Measurements from ENCODE around the gene NIN.

NIN gene

DNA sequence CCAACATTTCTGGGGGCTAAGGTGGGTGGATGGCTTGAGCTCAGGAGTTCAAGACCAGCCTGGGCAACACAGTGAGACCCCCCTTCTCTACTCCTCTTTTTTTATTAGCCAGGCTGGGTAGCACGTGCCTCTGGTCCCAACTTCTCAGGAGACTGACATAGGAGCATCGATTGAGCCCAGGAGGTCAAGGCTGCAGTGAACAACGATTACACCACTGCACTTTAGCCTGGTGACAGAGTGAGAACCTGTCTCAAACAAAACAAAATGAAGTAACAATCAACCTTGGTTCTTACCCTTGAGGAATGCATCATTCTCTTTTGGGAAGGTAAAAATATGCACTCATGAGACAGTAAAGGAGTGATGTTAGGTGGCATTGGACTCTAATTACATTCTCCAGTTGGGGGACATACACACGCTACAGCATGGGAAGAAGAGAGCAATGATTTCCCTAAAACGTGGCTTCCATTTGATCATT lies 3.9 kb upstream of the NIN start:
- in situ Hi-C loops (cut with MboI; ENCODE audit: low pct_unique_long_range_greater_than_20kb, low sequenced_read_pairs, unreplicated experiment): no loop called here
- no peak for DNase-seq (ENCODE audit: low spot score)
- TF ChIP-seq, protein P1, sequence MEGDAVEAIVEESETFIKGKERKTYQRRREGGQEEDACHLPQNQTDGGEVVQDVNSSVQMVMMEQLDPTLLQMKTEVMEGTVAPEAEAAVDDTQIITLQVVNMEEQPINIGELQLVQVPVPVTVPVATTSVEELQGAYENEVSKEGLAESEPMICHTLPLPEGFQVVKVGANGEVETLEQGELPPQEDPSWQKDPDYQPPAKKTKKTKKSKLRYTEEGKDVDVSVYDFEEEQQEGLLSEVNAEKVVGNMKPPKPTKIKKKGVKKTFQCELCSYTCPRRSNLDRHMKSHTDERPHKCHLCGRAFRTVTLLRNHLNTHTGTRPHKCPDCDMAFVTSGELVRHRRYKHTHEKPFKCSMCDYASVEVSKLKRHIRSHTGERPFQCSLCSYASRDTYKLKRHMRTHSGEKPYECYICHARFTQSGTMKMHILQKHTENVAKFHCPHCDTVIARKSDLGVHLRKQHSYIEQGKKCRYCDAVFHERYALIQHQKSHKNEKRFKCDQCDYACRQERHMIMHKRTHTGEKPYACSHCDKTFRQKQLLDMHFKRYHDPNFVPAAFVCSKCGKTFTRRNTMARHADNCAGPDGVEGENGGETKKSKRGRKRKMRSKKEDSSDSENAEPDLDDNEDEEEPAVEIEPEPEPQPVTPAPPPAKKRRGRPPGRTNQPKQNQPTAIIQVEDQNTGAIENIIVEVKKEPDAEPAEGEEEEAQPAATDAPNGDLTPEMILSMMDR (IDR thresholded peaks at IDR 0.05; ENCODE audit: extremely low read depth, insufficient read depth, missing control alignments): no peak

DNA sequence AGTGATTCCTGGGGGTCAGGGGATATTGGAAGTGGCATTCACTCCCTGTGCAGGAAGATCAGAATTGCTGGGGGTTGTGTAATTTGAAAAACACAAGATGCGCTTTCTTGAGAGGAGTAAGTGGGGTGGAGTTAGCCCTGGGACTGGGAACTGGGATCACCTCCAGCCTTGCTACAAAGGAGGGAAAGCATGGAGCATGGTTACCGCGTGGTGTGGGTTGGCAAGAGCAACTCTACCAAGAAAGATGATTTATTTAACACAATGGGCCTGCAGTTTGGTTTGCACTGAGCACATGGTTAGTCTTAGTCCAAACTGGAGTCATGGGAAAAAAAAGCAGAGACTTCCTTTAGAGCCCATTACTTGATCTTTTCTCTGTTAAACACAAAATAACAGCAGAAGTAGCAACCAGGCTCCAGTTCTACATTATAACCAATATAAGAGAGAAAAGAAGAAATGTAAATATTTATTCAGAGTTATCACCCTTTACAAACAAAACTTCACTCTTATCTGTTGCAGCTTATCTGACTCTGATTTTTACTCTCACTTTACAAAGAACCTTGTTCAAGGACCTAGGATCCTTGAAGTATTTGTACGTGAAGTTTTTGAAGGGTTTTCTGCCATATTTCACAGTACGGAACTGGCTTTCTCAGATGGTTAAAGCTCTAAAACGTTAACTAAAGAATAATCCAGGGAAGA lies 2.1 kb upstream of the NIN start:
- in situ Hi-C loops (cut with MboI; ENCODE audit: low pct_unique_long_range_greater_than_20kb, low sequenced_read_pairs, unreplicated experiment): no loop called here
- TF ChIP-seq, protein P1 (IDR thresholded peaks at IDR 0.05; ENCODE audit: extremely low read depth, insufficient read depth, missing control alignments): no peak

DNA sequence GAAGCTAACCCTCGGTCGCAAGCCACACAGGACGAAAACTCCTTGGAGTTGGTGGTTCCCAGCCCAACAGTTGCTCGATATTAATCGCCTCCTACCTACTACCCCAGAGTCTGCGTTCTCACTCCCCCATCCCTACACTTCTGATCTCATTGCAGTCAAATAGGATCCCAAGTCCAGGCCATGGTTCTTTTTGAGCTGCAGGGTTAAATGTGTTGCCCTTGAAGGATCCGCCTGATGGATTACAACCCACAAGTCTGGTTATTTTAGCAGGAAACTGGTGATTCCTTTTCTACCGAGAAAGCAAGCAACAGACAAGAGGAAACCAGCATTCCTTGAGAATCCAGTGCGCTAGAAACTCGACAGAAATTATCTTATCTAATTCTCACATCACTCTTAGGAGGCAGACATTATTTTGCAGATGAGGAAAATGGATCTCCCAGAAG lies 785 bp upstream of the NIN start:
- TF ChIP-seq, protein P1 (IDR thresholded peaks at IDR 0.05; ENCODE audit: extremely low read depth, insufficient read depth, missing control alignments): no peak
- no peak for DNase-seq (ENCODE audit: low spot score)
- in situ Hi-C loops (cut with MboI; ENCODE audit: low pct_unique_long_range_greater_than_20kb, low sequenced_read_pairs, unreplicated experiment): no loop called here

More for the DNA sequence above, 2.1 kb upstream of the NIN start:
- DNase-seq (ENCODE audit: low spot score): no peak

DNA sequence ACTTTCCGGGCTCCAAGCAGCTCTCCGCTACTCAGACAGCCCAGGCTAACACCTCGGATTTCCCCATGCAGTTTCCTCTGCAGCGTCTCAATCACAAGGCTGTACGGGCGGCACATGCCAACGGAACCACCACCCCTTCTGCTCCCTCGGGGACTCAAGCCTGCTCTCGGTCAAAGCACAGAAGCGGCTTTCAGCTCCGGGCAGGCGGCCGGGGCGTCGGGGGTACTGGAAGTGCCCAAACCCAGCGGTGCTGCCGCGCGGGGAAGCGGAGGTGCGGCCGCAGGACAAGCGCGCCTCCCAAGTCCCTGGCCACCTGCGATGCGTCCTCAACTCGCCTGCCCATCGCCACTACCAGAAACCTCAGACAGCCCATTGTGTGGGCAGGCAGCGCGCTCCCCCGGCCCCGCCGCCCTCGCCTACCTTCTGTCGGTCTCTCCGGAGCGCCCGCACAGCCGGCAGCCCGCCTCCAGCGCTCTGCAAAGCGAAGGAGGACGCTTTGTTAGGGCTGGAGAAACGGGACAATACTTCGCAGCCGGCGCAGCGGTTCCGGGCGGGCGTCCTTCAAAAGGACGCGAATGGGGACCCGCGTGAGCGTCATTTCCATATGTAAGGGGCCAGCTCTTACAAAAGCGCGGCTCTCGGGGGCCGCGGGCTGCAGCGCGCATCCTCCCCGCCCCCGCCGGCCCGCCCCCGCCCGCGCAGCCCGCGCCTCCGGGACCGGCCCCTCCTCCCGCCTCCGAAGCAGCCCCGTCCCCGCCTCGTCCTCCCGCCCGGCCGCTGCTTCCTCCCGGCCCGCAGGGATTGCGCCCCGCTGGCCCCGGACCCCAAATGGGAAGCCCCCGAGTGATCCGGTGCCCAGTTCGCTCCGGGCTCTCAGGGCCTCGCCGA lies 674 bp downstream of the NIN start:
- in situ Hi-C loops (cut with MboI; ENCODE audit: low pct_unique_long_range_greater_than_20kb, low sequenced_read_pairs, unreplicated experiment): no loop called here
- peak; percentile 82 for DNase-seq (ENCODE audit: low spot score)
- TF ChIP-seq, protein P1 (IDR thresholded peaks at IDR 0.05; ENCODE audit: extremely low read depth, insufficient read depth, missing control alignments): no peak

DNA sequence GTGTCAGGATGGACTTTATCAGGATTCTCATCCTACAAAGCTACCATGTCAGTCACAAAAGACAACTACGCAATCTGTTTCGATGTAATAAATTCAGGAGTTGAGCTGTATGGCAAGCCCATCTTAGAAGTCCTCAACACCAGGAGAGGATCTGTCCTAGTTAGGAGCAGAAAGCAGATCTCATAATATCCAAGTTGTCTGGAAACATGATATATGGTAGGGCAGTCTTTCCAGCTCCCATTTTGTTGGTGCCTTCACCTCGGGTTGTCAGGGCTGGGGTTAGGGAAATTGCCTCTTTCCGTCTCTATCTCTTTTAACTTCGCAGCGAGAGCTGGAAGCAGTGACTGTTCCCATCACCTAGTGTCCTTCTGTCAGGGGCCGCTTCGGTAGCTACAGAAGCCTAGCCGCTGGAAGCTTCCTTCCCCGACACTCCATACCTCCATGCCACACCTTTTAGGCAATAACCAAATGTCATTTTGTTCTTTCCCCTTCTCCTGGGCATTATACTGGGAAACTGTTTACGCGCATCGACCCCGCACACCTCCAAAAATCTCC lies 1.4 kb downstream of the NIN start:
- no peak for DNase-seq (ENCODE audit: low spot score)
- in situ Hi-C loops (cut with MboI; ENCODE audit: low pct_unique_long_range_greater_than_20kb, low sequenced_read_pairs, unreplicated experiment): no loop called here
- TF ChIP-seq, protein P1 (IDR thresholded peaks at IDR 0.05; ENCODE audit: extremely low read depth, insufficient read depth, missing control alignments): no peak

DNA sequence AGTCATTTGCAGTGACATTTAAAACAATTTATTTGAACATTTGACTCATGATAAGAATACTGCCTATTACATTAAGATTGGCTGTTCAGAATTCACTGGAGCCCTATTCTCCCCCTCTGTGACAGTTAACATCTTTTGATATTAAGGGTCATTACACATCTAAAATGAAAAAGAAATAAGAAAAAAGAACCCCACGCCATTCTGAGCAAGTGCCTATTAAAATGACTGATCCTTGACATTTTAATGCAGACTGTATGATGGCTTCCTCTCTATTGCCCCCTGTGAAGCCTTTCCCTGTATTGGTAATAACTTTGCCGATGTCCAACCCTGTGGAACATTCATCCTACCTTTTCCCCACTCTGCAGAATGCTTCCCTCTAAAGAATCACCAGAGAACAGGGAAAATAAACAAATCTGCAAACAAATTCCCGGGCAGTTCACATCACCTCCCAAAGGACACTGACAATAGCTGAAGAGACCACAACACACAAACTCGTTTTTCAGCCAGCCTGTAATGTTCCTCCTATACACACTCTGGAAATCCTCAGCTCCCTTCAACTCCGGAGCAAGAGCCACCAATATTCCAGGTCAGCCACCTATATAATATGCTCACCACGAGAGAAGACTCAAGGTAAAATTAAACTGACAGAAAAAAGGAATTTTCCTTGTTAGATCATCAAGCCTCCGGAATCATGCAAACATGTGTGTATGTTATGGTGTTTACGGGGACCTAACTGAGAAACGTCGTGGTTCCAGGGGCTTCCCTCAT lies 2.1 kb downstream of the NIN start:
- TF ChIP-seq, protein P1 (IDR thresholded peaks at IDR 0.05; ENCODE audit: extremely low read depth, insufficient read depth, missing control alignments): peak; percentile 15
- DNase-seq (ENCODE audit: low spot score): no peak
- in situ Hi-C loops (cut with MboI; ENCODE audit: low pct_unique_long_range_greater_than_20kb, low sequenced_read_pairs, unreplicated experiment): no loop called here
